HFF-Myc (cell line): ENCODE measurements around the gene BMAL2.

ENCODE experiments used
- DNase-seq: peaks from one replicate; pipeline ENCODE4 v3.0.0-alpha.2; 2011; ENCODE audit warnings: low read depth; ENCODE audit errors: extremely low read depth
- H3K4me3 ChIP-seq: replicated peaks from 2 replicates; pipeline ENCODE4 v1.5.1; 2011; ENCODE audit warnings: low read depth, mild to moderate bottlenecking, control low read depth, low read length
- CTCF ChIP-seq: IDR thresholded peaks from 2 replicates; pipeline ENCODE4 v1.5.1; 2012; ENCODE audit warnings: mild to moderate bottlenecking, low read depth, low read length, control low read depth; ENCODE audit errors: missing control alignments

BMAL2 gene

GRCh38 chr12:27303139-27304111 lies 29.2 kb upstream of the BMAL2 start:
- TF ChIP-seq CTCF: no peak
- no peak for DNase-seq
- no peak overlapping the region for H3K4me3 ChIP-seq

GRCh38 chr12:27304856-27305255 lies 27.8 kb upstream of the BMAL2 start:
- no peak for DNase-seq
- no peak overlapping the region for H3K4me3 ChIP-seq
- no peak for TF ChIP-seq CTCF

DNA sequence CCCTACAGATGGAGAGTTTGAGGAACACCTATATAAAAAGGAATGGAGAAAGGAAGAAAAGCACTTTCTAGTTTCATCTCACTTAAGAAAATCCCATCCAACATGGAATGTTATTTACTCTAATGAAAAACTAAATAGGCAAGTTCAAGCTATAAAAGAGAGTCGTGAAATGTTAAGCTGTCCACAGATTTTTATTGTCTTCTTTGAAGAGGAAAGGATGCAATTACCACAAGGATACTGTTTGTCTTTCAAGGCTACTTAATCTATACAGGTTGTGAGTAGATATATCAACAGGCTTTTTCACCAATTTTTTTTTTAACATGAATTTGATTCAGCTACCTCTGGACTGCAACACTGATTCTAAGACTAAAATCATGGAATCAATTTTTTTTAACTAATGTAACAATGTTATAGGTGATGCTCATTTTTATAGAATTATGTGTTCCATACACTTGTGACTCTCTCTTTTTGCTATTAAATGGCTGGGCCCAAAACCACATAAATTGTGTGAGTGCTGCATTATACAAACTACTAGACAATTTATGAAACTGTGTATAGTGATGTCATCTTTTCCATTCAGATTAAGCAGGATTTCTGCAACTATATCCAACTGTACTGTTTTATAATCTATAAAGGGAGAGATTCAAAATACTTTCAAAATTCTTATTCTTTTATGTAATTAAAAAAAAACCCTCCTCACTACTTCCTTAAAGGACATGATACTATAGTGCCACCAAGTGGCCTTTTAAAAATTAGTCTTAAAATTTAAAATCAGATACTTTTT lies 26.8 kb upstream of the BMAL2 start:
- no peak for DNase-seq
- TF ChIP-seq CTCF: peak; percentile 16

DNA sequence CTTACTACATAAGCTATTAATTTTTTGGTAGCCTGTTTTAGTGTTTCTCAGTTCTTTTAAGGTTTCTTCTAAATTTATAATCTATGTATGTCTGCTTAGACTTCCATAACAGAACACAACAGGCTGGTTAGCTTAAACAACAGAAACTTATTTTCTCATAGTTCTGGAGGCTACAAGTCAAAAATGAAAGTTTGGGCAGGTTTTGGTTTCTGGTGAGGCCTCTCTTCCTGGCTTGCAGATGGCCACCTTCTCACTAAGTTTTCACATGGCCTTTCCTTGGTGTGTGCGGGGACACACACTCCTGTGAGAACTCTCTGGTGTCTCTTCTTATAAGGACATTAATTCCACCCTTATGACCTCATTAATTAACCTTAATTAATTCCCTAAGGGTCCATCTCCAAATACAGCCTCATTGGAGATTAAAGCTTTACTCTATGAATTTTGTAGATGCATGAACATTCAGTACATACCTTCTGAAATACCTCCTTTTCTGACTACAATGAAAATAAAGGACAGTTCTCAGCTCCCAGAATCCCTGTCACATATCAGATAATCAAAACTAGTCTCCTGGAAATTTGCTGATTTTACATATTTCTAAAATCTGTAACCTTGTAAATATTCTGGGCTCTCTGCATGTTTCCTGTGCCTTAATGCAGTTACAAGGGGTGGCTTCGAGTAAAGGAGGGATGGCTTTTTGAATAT lies 23.2 kb upstream of the BMAL2 start:
- TF ChIP-seq CTCF: no peak
- H3K4me3 ChIP-seq: no peak overlapping the region
- no peak for DNase-seq

More for the DNA sequence above, 26.8 kb upstream of the BMAL2 start:
- no peak overlapping the region for H3K4me3 ChIP-seq

DNA sequence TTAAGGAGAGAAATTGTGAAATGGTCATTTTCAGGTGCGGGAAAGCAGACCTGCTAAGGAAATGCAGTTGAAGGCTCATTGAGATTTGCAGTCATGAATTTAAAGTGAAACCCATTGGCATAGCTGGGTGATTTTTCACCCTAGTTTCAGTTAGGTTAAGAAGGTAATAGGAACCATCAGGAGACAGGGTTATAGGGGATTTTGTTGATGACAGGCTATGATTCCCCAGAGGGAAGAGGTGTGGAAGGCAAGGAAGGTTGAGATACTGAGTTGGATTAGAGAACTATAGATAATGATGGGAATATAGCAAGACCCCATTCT lies 22.7 kb upstream of the BMAL2 start:
- no peak for DNase-seq
- no peak for TF ChIP-seq CTCF
- H3K4me3 ChIP-seq: no peak overlapping the region

- no peak for DNase-seq
- no peak for TF ChIP-seq CTCF
- H3K4me3 ChIP-seq: no peak overlapping the region
Observed at GRCh38 chr12:27316947-27317346, 15.7 kb upstream of the BMAL2 start.
